Measurements from ENCODE around the gene TMEM181. TPM values are rescaled to one million over a fixed set of nuclear protein-coding genes. Genes with fewer than 3 reads are reported as not detected.
"Not testable (repeated sequence)": the region's sequence is repeated elsewhere in the genome, so short reads cannot be mapped to it uniquely, and the experiment has no call there.

The TMEM181 gene
- polyA plus RNA-seq (ENCODE audit: insufficient read length in 4 of 4), result 10 to 100 TPM; 22.3 to 26.3 (median 25.6) TPM

DNA sequence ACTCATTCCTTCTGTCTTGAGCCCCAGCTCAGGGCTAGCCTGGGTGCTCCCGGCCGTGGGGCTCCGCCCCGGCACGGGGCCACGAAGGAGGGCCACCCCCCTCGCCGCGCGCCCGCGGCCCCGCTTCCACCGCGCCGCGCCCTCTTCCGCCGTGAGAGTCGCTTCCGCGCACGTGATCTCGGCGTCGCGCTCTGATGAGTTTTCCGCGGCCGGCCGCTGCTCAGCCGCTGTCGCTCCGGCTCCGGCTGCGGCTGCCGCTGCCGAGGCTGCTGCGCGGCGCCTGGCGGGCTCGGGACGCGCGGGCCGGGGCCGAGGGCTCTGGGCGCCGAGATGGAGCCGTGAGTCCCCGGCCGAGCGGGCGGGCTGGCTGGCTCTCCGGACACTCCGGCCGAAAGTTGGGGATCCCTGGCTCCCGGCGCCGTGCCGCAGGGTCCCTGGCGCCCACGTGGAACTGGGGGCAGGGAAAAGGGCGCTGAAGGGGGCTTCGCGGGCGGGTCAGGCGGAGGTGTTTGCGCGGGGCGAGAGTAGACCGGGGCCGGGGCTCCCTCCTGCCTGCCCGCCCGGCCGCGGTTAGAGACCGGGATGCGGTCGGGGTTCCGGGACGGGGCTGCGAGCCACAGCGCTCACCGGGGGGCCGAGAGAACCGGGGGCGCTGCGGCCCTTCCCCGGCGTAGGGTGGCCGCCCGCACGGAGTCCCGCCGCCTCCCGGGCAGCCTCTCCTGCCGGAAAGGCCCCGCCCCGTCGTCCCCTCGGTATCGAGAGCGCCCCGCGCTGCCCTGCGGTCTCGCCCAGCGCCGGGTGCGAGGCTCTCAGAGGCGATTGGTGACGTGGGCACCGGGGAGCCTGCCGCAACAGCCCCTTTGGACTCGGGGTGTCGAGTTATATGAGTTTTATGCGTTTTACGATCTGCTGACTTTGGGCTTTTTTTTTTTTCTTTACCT is at the start of gene TMEM181:
Gene TMEM181 (plus strand): TSS at position 197 of the 941 bp plus-strand sequence. CDS start 134 bp downstream, at position 331.
- peak in 3 of 4 donors; percentile 61 to 72 (median 64) for DNase-seq (ENCODE audit: low read depth in 4 of 4, low spot score in 3 of 4)

DNA sequence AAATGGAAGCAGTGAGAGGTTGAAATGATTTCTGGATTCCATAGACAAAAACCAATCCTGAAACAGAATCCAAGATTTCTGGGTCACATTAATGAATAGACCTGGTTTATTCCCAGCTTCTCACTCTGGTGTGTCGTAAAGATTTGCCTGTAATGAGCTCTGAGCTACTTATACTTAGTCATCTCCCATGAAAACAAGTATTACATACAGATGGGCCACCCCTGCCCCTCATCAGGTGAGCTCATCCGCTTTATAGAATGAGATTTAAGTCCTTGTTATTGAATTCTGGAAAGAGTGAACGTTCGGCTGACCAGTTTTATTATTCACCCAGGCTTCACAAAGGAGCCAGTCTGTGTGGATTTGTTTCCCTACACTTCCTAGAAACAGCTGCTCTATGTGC is 47.1 kb upstream of the TMEM181 start:
- no peak for DNase-seq (ENCODE audit: low read depth in 4 of 4, low spot score in 3 of 4)

DNA sequence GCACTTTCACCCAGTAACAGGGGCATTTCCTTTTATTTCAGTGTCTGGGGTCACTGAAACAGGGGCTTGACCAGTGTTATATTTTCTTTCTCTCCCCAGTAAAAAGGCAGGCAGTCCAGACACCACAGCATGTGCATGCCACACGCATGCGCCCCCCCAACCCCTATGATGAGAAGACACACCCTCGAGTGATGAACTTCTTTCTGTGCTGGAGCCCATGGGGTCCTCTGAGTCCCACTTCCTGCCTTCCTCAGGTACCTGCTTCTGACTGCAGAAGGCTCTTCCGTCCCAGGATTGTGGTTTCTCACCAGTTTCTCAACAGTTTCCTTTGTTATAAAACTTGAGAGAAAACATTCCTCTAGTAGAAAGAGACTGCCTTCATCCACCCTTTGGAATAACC is 45.7 kb upstream of the TMEM181 start:
- DNase-seq (ENCODE audit: low read depth in 4 of 4, low spot score in 3 of 4), result no peak

DNA sequence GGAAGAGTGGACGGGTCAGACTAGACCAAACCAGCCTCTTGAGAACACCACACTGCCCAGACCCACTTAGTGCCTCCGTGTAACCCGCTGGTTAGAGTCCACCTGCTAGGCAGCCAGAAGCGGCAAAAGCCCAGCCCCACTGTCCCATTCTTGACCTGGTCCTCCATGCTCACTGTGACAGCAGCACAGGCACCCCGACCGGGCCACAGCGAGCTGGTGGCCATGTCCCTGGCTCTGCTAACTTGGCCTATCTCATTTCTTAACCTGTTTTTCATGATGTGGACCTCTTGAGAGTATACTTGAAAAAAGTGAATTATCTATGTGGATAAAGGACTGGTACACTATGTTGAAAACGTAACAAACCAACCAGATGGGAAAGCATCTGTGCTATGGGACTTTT is 44.9 kb upstream of the TMEM181 start:
- no peak for DNase-seq (ENCODE audit: low read depth in 4 of 4, low spot score in 3 of 4)

DNA sequence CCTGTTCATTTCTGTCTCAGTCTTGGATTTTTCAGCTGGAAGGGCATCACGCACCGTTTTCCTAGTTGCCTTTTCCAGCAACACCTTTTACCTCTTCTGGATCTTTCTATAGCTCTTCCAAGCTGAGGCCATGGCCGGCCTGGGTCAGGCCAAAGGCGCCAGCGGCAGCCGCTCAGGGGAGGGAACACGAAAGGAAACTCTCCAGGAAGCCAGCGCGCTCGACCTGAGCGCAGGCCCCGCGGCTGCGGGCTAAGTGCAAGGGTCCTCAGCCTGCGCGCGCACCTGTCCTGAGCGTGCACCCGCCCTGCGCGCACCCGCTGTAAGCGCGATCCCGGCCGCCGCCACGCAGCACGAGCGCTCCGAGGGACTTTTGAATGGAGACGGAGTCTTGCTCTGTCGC is 43.8 kb upstream of the TMEM181 start:
- no peak for DNase-seq (ENCODE audit: low read depth in 4 of 4, low spot score in 3 of 4)

DNA sequence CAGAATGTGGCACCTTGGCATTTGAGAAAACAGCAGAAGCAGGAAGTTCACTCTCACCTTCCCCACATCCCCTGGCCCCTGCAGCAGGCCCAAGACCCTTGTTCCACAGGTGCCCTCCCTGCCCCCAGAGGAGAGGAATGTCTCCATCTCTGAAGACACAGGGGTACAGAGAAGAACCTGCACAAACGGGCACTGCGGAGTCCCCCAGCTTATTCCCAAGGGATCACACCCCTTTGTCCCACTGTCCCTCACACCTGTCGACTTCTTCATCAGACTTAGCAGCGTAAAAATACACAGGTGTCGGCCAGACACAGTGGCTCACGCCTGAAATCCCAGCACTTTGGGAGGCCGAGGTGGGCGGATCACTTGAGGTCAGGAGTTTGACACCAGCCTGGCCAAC is 42.9 kb upstream of the TMEM181 start:
- no peak for DNase-seq (ENCODE audit: low read depth in 4 of 4, low spot score in 3 of 4)

DNA sequence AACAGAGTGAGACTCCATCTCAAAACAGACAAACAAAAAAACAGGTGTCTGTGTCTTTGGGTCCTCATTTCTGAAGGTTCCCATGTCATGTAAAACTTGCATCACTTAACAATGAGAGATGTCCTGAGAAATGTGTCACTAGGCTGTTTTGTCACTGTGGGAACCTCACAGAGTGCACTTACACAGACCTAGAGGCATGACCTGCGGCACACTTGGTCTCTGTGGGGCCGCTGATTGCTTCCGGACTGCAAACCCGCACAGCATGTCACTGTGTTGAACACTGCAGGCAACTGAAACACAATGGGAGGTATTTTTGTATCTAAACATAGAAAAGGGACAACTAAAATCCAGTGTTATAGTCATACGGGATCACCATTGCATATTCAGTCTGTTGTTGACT is 42.3 kb upstream of the TMEM181 start:
- no peak for DNase-seq (ENCODE audit: low read depth in 4 of 4, low spot score in 3 of 4)

- no peak for DNase-seq (ENCODE audit: low read depth in 4 of 4, low spot score in 3 of 4)
Measured at GRCh38 chr6:158518191-158519127, 41.4 kb upstream of the TMEM181 start.

DNA sequence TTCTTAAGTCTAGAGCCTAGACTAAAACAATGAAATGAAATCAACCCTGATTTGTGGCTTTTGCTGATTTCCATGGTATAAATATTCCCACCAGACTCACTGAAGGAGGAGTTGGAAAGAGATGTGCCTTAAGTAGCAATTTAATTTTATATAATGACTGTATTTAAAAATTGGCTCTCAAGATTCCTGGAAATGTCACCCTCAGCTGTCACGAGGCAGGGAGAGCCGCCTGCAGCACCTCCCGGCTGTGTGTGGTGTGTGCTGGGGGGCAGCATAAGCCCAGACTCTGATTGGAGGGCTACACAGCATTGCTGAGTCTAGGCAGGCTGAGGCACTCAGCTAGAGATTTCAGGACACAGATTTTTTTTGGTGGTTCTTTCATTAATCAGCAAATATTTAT is 40.6 kb upstream of the TMEM181 start:
- no peak for DNase-seq (ENCODE audit: low read depth in 4 of 4, low spot score in 3 of 4)

DNA sequence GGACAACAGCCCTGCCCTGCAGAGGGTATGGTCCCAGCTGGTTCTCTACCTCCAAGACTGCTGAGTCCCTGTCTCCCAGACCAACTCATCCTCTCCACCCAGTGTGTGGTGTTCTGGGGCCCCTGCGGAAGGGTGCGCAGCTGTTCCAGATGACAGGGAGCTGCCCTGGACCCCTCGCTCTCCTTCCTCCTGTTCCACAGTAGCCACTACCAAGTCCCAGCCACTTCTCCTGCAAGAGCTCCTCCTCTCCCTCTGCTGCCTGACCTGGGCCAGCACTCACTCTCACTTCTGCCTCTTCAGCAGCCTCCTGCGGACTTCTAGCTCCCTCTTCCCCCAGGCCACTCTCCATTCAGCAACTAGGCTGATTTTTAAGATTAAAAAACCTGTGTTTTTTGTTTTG is 40.1 kb upstream of the TMEM181 start:
- no peak for DNase-seq (ENCODE audit: low read depth in 4 of 4, low spot score in 3 of 4)

GRCh38 chr6:158520975-158521374 is 38.9 kb upstream of the TMEM181 start:
- not testable (repeated sequence) for DNase-seq (ENCODE audit: low read depth in 4 of 4, low spot score in 3 of 4)

GRCh38 chr6:158521759-158522158 is 38.1 kb upstream of the TMEM181 start:
- DNase-seq (ENCODE audit: low read depth in 4 of 4, low spot score in 3 of 4), result no peak

GRCh38 chr6:158522616-158523015 is 37.3 kb upstream of the TMEM181 start:
- DNase-seq (ENCODE audit: low read depth in 4 of 4, low spot score in 3 of 4), result no peak

DNA sequence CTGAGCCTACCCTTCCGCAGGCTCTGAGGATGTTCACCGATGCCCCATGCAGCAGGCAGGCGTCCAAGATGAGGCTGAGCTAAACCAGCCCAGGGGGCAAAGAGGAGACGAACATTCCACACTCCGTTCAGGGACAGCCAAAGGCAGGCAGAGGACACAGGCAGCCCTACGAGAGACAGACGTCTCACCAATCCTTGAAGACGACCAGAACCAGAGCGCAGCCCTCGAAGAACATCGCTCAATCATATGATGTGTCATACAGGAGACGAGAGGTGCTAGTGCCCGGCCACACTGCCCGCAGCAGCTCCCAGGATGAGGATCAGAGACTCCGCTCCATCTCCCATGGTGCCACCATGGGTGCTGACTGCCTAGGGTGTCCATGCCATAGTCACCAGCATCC is 35.6 kb upstream of the TMEM181 start:
- DNase-seq (ENCODE audit: low read depth in 4 of 4, low spot score in 3 of 4), result no peak

DNA sequence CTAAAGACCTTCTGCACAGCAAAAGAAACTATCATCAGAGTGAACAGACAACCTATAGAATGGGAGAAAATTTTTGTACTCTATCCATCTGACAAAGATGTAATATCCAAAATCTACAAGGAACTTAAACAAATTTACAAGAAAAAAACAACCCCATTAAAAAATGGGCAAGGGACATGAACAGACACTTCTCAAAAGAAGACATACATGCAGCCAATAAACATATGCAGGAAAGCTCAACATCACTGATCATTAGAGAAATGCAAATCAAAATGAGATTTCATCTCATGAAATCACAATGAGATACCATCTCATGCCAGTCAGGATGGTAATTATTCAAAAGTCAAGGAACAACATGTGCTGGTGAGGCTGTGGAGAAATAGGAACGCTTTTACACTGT is 32.0 kb upstream of the TMEM181 start:
- DNase-seq (ENCODE audit: low read depth in 4 of 4, low spot score in 3 of 4), result not testable (repeated sequence)

GRCh38 chr6:158528826-158529225 is 31.1 kb upstream of the TMEM181 start:
- DNase-seq (ENCODE audit: low read depth in 4 of 4, low spot score in 3 of 4), result no peak

DNA sequence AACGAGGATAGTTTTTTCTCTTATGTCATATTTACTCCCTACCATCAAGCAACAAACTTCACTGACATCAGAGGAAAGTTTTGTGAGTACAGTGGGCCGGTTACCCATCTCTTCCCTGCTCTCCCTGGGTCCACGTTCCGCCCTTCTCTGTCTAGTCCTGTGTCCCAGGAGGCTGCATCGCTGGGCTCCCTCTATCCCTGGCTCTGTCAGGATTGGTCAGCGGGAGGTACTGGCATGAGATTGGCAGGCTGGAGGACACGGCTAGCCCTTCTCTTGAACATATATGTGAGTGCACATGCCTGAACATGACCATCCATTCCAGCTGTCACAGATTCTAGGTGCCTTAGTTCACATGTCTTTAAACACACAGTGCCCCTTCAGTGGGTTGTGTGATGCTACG is 30.3 kb upstream of the TMEM181 start:
- DNase-seq (ENCODE audit: low read depth in 4 of 4, low spot score in 3 of 4), result no peak

- no peak for DNase-seq (ENCODE audit: low read depth in 4 of 4, low spot score in 3 of 4)
Measured at GRCh38 chr6:158531566-158531965, 28.3 kb upstream of the TMEM181 start.

DNA sequence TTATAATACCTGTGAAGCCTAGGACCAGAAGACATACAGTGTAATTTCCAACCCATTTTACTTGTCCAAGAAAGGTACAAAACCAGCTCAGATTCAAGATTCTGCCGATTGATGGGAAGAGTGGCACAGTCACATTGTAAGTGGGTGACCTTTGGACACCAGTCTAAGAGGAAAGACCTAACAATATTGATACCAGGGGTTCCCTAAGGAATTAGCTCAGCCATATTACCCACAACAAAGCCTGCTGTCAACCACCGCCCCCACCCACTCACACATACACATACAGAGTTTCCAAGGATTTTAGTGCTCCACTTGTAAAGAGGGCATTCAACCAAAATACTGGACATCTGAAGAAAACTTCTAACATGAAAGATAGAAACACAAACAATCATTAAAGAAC is 27.9 kb upstream of the TMEM181 start:
- no peak for DNase-seq (ENCODE audit: low read depth in 4 of 4, low spot score in 3 of 4)

GRCh38 chr6:158536084-158536890 is 23.6 kb upstream of the TMEM181 start:
- peak; percentile 78 to 80 (median 80) for DNase-seq (ENCODE audit: low read depth in 4 of 4, low spot score in 3 of 4)
